Lung (tissue), 12 donors: ENCODE measurements around the gene TRIOBP. TPM values are rescaled to one million over a fixed set of nuclear protein-coding genes. Genes with fewer than 3 reads are reported as not detected.

Source experiments
- ATAC-seq: fragments of 200-7000 bp; cut with Tn5 transposase; one replicate; pipeline ENCODE4 v1.9.1; 2020; ENCODE audit warnings: moderate number of reproducible peaks; ENCODE audit not compliant: insufficient read depth, low FRiP score
- DNase-seq, 3 donors: peaks; one replicate each; pipeline ENCODE4 v3.0.0-alpha.2; 2013 to 2017
- H3K27ac ChIP-seq, 2 donors: one replicate each; pipeline ENCODE4 v1.5.1; 2013; ENCODE audit warnings: mild to moderate bottlenecking in 2 of 2, moderate library complexity in 2 of 2, control low read depth in 1 of 2, inconsistent platforms in 1 of 2, low read depth in 1 of 2, low read length in 1 of 2
- H3K27me3 ChIP-seq, 3 donors: one replicate each; pipeline ENCODE4 v1.5.1; 2013; ENCODE audit warnings: low read length in 2 of 3; ENCODE audit not compliant: control insufficient read depth in 3 of 3, insufficient read depth in 3 of 3
- H3K36me3 ChIP-seq, 4 donors: one replicate each; pipeline ENCODE4 v1.5.1; 2013; ENCODE audit warnings: low read length in 4 of 4, mild to moderate bottlenecking in 1 of 4, moderate library complexity in 1 of 4; ENCODE audit not compliant: control insufficient read depth in 4 of 4, insufficient read depth in 4 of 4
- H3K4me1 ChIP-seq, 5 donors: one replicate each; pipeline ENCODE4 v1.5.1; 2013; ENCODE audit warnings: low read length in 5 of 5, mild to moderate bottlenecking in 2 of 5, moderate library complexity in 1 of 5; ENCODE audit not compliant: control insufficient read depth in 5 of 5, insufficient read depth in 5 of 5
- H3K4me3 ChIP-seq: one replicate; pipeline ENCODE4 v1.5.1; 2013; ENCODE audit warnings: mild to moderate bottlenecking, control low read depth, moderate library complexity
- H3K9ac ChIP-seq, 2 donors: one replicate each; pipeline ENCODE4 v1.5.1; 2013; ENCODE audit warnings: low read length in 2 of 2, control low read depth in 1 of 2; ENCODE audit not compliant: insufficient read depth in 1 of 2
- H3K9me3 ChIP-seq, 4 donors: one replicate each; pipeline ENCODE4 v1.5.1; 2013; ENCODE audit warnings: low read length in 3 of 4, mild to moderate bottlenecking in 1 of 4, moderate library complexity in 1 of 4; ENCODE audit not compliant: control insufficient read depth in 4 of 4, insufficient read depth in 3 of 4
- WGBS, 2 donors: extraction: QIAGEN DNeasy Blood & Tissue Kit; methylation state at CpG; one replicate each; pipeline ENCODE4 v1.1.7; 2013; 5-methylcytosine and 5-hydroxymethylcytosine counted together
- polyA plus RNA-seq, 2 donors: library from polyadenylated mRNA; stranded (reverse); fragments of 200-250 nt; gene quantifications; one replicate each; pipeline ENCODE4 v1.2.1, GENCODE V29; 2013
- total RNA-seq, 2 donors: library from RNA; depleted of rRNA in 1 of 2; stranded (reverse); fragments of >200 nt in 1 of 2; gene quantifications; one replicate each; pipeline ENCODE4 v1.2.1, GENCODE V29; 2014 to 2021
- TF ChIP-seq, protein P1 (sequence below): IDR thresholded peaks from 2 replicates; pipeline ENCODE4 v1.5.1; 2012; ENCODE audit warnings: mild to moderate bottlenecking; ENCODE audit errors: control extremely low read depth, extremely low read depth
- donor health status: control.
- donor health status: control.
- donor health status: Bipolar disorder and iron deficiency.
- donor health status: healthy.
- donor health status: DM: yes; HTN: yes; CAD: no.

Gene TRIOBP
- total and polyA plus RNA-seq, 4 donors, result 37.1 to 105 (median 85.0) TPM

GRCh38 chr22:37705205-37705604, 8.4 kb downstream of the TRIOBP start:
- Histone ChIP-seq H3K27me3 (no peaks in the 10 kb centered on the region), H3K9ac (no peak overlapping the region), H3K4me1 (peaks cover 0 to 3% (median 0%) of the 10 kb centered on the region in 5 donors), H3K36me3 (no peaks in the 10 kb centered on the region), H3K27ac (no peak overlapping the region), H3K4me3 (no peak overlapping the region), H3K9me3 (no peaks in the 10 kb centered on the region)
- WGBS, 2 donors, result 93 to 97% methylated on average over 3 of the region's 3 CpGs
- DNase-seq (no peak), ATAC-seq (no peak)
- TF ChIP-seq, protein P1, sequence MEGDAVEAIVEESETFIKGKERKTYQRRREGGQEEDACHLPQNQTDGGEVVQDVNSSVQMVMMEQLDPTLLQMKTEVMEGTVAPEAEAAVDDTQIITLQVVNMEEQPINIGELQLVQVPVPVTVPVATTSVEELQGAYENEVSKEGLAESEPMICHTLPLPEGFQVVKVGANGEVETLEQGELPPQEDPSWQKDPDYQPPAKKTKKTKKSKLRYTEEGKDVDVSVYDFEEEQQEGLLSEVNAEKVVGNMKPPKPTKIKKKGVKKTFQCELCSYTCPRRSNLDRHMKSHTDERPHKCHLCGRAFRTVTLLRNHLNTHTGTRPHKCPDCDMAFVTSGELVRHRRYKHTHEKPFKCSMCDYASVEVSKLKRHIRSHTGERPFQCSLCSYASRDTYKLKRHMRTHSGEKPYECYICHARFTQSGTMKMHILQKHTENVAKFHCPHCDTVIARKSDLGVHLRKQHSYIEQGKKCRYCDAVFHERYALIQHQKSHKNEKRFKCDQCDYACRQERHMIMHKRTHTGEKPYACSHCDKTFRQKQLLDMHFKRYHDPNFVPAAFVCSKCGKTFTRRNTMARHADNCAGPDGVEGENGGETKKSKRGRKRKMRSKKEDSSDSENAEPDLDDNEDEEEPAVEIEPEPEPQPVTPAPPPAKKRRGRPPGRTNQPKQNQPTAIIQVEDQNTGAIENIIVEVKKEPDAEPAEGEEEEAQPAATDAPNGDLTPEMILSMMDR, result no peak

- DNase-seq (no peak), ATAC-seq (peak; percentile 41)
- Histone ChIP-seq H3K4me3 (no peak overlapping the region), H3K9me3 (no peaks in the 10 kb centered on the region), H3K27me3 (no peaks in the 10 kb centered on the region), H3K9ac (no peak overlapping the region), H3K27ac (peak overlapping the region in 1 of 2 donors; percentile 9), H3K4me1 (peaks cover 0 to 3% (median 0%) of the 10 kb centered on the region in 5 donors), H3K36me3 (no peaks in the 10 kb centered on the region)
- 64 to 69% methylated on average over 25 of the region's 25 CpGs for WGBS, 2 donors
- TF ChIP-seq, protein P1, result no peak
These were observed 12.0 kb downstream of the TRIOBP start for GRCh38 chr22:37708580-37709444.

DNA sequence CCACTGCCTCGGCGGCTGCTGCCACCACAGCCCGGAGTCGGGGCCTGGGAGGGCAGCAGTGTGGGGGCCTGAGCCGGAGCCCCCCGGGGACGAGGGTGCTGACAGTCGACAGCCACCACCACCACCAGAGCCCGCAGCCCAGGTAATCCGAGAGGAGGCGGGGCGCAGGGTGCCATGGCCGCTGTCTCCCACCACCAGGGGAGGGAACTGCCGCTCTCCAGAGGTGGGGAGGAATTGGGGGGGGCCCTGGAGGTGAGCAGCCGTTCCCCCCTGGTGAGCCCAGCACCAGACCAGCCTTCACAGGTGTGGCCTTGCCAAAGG, 12.6 kb downstream of the TRIOBP start:
- H3K27me3 ChIP-seq, result no peaks in the 10 kb centered on the region
- H3K36me3 ChIP-seq, result no peaks in the 10 kb centered on the region
- H3K4me3 ChIP-seq, result no peak overlapping the region
- peaks cover 0 to 3% (median 0%) of the 10 kb centered on the region in 5 donors for H3K4me1 ChIP-seq
- H3K9me3 ChIP-seq, result no peaks in the 10 kb centered on the region
- ATAC-seq (no peak), DNase-seq (no peak)
- no peak overlapping the region for H3K27ac ChIP-seq
- no peak overlapping the region for H3K9ac ChIP-seq
- TF ChIP-seq, protein P1, result no peak
- WGBS, 2 donors, result 95 to 99% methylated on average over 15 of the region's 15 CpGs
